Smooth muscle cell (in vitro differentiated cells): ENCODE measurements around the gene ONECUT2. TPM values are rescaled to one million over a fixed set of nuclear protein-coding genes. Genes with fewer than 3 reads are reported as not detected.

ENCODE experiments used
- DNase-seq: peaks from one replicate; lab custom pipeline; 2025; ENCODE audit not compliant: unreplicated experiment; lab: John Stamatoyannopoulos, UW
- H2AFZ ChIP-seq: fragments of 200-600 bp; sonication (generic); 2 replicates; pipeline ENCODE4 v1.6.0; 2016; ENCODE audit warnings: antibody characterized with exemption, low read depth, mild to moderate bottlenecking
- H3F3A ChIP-seq: fragments of 200-600 bp; sonication (generic); 2 replicates; pipeline ENCODE4 v1.6.0; 2017; ENCODE audit warnings: antibody characterized with exemption, low read depth
- H3K27ac ChIP-seq: fragments of 200-600 bp; sonication (generic); 2 replicates; pipeline ENCODE4 v1.5.1; 2016; ENCODE audit warnings: low read depth, mild to moderate bottlenecking
- H3K27me3 ChIP-seq: fragments of 200-600 bp; sonication (generic); 2 replicates; pipeline ENCODE4 v1.6.1; 2016; ENCODE audit warnings: low read depth, mild to moderate bottlenecking
- H3K36me3 ChIP-seq: fragments of 200-600 bp; sonication (generic); 2 replicates; pipeline ENCODE4 v1.5.1; 2016; ENCODE audit warnings: low read depth
- H3K4me1 ChIP-seq: fragments of 200-600 bp; sonication (generic); 2 replicates; pipeline ENCODE4 v1.5.1; 2016; ENCODE audit warnings: low read depth
- H3K4me2 ChIP-seq: fragments of 200-600 bp; sonication (generic); 2 replicates; pipeline ENCODE4 v1.6.0; 2016; ENCODE audit warnings: mild to moderate bottlenecking
- H3K4me3 ChIP-seq: fragments of 200-600 bp; sonication (generic); 2 replicates; pipeline ENCODE4 v1.5.1; 2016; ENCODE audit warnings: mild to moderate bottlenecking
- H3K79me2 ChIP-seq: fragments of 200-600 bp; sonication (generic); 2 replicates; pipeline ENCODE4 v1.6.0; 2016; ENCODE audit warnings: low read depth, mild to moderate bottlenecking
- H3K9ac ChIP-seq: fragments of 200-600 bp; sonication (generic); 2 replicates; pipeline ENCODE4 v1.6.0; 2016; ENCODE audit warnings: low read depth
- H3K9me3 ChIP-seq: fragments of 200-600 bp; sonication (generic); replicated peaks from 2 replicates; pipeline ENCODE4 v1.5.1; 2016; ENCODE audit warnings: low read depth
- H4K20me1 ChIP-seq: fragments of 200-600 bp; sonication (generic); 2 replicates; pipeline ENCODE4 v1.6.0; 2016; ENCODE audit warnings: low read depth
- CTCF ChIP-seq: fragments of 200-600 bp; sonication (generic); IDR thresholded peaks from 2 replicates; pipeline ENCODE4 v1.5.1; 2017; ENCODE audit warnings: borderline replicate concordance, mild to moderate bottlenecking, antibody characterized with exemption; ENCODE audit not compliant: insufficient read depth, poor library complexity, severe bottlenecking
- WGBS: methylation state at CpG from one replicate; pipeline ENCODE4 v1.1.7; 2016; ENCODE audit warnings: low lambda C conversion rate; 5-methylcytosine and 5-hydroxymethylcytosine counted together
- polyA plus RNA-seq: library from polyadenylated mRNA; unstranded; fragments of >200 nt; fragmentation: Nextera tagmentation; extraction: Ambion mirVana; gene quantifications from 2 replicates; pipeline ENCODE4 v1.2.1, GENCODE V29; 2016
- total RNA-seq: library from RNA; depleted of rRNA; stranded (reverse); fragments of >200 nt; gene quantifications from 2 replicates; pipeline ENCODE4 v1.2.3, GENCODE V29; 2014

The ONECUT2 gene
- total and polyA plus RNA-seq, 2 experiments from 2014 or later = 0.04 TPM; not detected in 1

- 13% methylated on average over 12 of the region's 12 CpGs for WGBS
- Histone ChIP-seq H3K27me3 (peaks cover 93% of the 10 kb centered on the region), H2AFZ (no peak overlapping the region), H3K4me1 (peaks cover 45% of the 10 kb centered on the region), H3F3A (no peaks in the 10 kb centered on the region), H3K9ac (no peak overlapping the region), H3K4me2 (no peak overlapping the region), H3K79me2 (no peaks in the 10 kb centered on the region), H4K20me1 (no peaks in the 10 kb centered on the region), H3K4me3 (no peak overlapping the region), H3K9me3 (no peaks in the 10 kb centered on the region), H3K36me3 (no peaks in the 10 kb centered on the region), H3K27ac (no peak overlapping the region)
- no peak for TF ChIP-seq CTCF
- no peak for DNase-seq
These were observed 3.6 kb upstream of the ONECUT2 start for GRCh38 chr18:57431467-57432080.

- Histone ChIP-seq H3K4me1 (peaks cover 45% of the 10 kb centered on the region), H2AFZ (no peak overlapping the region), H3K27me3 (peaks cover 93% of the 10 kb centered on the region), H3K79me2 (no peaks in the 10 kb centered on the region), H3K9me3 (no peaks in the 10 kb centered on the region), H3K9ac (no peak overlapping the region), H3K36me3 (no peaks in the 10 kb centered on the region), H4K20me1 (no peaks in the 10 kb centered on the region), H3F3A (no peaks in the 10 kb centered on the region), H3K27ac (no peak overlapping the region), H3K4me2 (no peak overlapping the region), H3K4me3 (no peak overlapping the region)
- no peak for DNase-seq
- 45% methylated on average over 4 of the region's 4 CpGs for WGBS
- no peak for TF ChIP-seq CTCF
These were observed 3.0 kb upstream of the ONECUT2 start for GRCh38 chr18:57432140-57432539.

- no peak for TF ChIP-seq CTCF
- no peak for DNase-seq
- Histone ChIP-seq H3K4me3 (no peak overlapping the region), H3K4me1 (peaks cover 48% of the 10 kb centered on the region), H3K79me2 (no peaks in the 10 kb centered on the region), H3K4me2 (no peak overlapping the region), H3F3A (no peaks in the 10 kb centered on the region), H3K9me3 (no peaks in the 10 kb centered on the region), H3K36me3 (no peaks in the 10 kb centered on the region), H3K9ac (no peak overlapping the region), H3K27me3 (peaks cover 93% of the 10 kb centered on the region), H2AFZ (no peak overlapping the region), H4K20me1 (no peaks in the 10 kb centered on the region), H3K27ac (no peak overlapping the region)
- WGBS = 7% methylated on average over 9 of the region's 9 CpGs
These were observed 2.3 kb upstream of the ONECUT2 start for GRCh38 chr18:57432751-57433400.

- WGBS = 5% methylated on average over 6 of the region's 6 CpGs
- Histone ChIP-seq H3K4me3 (no peak overlapping the region), H3K4me2 (peak overlapping the region; percentile 88), H3K27me3 (peaks cover 93% of the 10 kb centered on the region), H2AFZ (no peak overlapping the region), H3K36me3 (no peaks in the 10 kb centered on the region), H4K20me1 (no peaks in the 10 kb centered on the region), H3F3A (no peaks in the 10 kb centered on the region), H3K9ac (no peak overlapping the region), H3K27ac (no peak overlapping the region), H3K79me2 (no peaks in the 10 kb centered on the region), H3K9me3 (no peaks in the 10 kb centered on the region), H3K4me1 (peaks cover 46% of the 10 kb centered on the region)
- TF ChIP-seq CTCF = no peak
- DNase-seq = no peak
These were observed 1.7 kb upstream of the ONECUT2 start for GRCh38 chr18:57433482-57433881.
